ENCODE measurements around the gene LTB. TPM values are rescaled to one million over a fixed set of nuclear protein-coding genes. Genes with fewer than 3 reads are reported as not detected.
A peak's percentile ranks its signal among the peaks of the same experiment; 100 is the strongest.

Gene LTB
- total and polyA plus RNA-seq, 2 donors (not counting 3 experiments of a cell fraction or from before 2014, with no cell fraction given) = 1.2 to 2.1 TPM

- no peaks in the 10 kb centered on the region for H3K4me1 ChIP-seq (ENCODE audit: control insufficient read depth, extremely low read depth, insufficient read depth, low read length)
- no peaks in the 10 kb centered on the region for H3K36me3 ChIP-seq (ENCODE audit: control insufficient read depth in 2 of 2, extremely low read depth in 1 of 2, insufficient read depth in 2 of 2, low read length in 2 of 2)
- FAIRE-seq = peak; percentile 84
- ChIA-PET POLR2A (interaction anchor here (4.6 kb wide), 1 partner anchor 46 kb away, joined by 22 read pairs; no protein-coding TSS in a partner anchor), CTCF (interaction anchor here (1.2 to 32.6 kb wide), 5 partner anchors 10 to 103 kb away, joined by 5 to 1517 read pairs (median 45); partner anchors contain the start of genes ATP6V1G2, DDX39B, LST1 and LTB)
- TF ChIP-seq MYC (IDR thresholded peaks at IDR 0.05; ENCODE audit: low read depth, low read length) (peak; percentile 61), POLR2A (IDR thresholded peaks at IDR 0.05; ENCODE audit: low read depth, low read length) (no peak), JUN (IDR thresholded peaks at IDR 0.05; ENCODE audit: borderline replicate concordance, insufficient read depth, insufficient read length, low read depth) (no peak), EZH2 (IDR thresholded peaks at IDR 0.05; ENCODE audit: borderline replicate concordance, low read depth, low read length, severe bottlenecking) (no peak), MAX (IDR thresholded peaks at IDR 0.05; ENCODE audit: insufficient read depth, insufficient read length) (peak; percentile 22), POLR2AphosphoS5 (IDR thresholded peaks at IDR 0.05; ENCODE audit: insufficient read depth, low read depth, low read length) (no peak), GATA2 (IDR thresholded peaks at IDR 0.05; ENCODE audit: insufficient read depth, insufficient read length, low read depth, low read length) (no peak), FOS (IDR thresholded peaks at IDR 0.05; ENCODE audit: borderline replicate concordance, insufficient read depth, low read length) (no peak)
- TF ChIP-seq, protein P1, sequence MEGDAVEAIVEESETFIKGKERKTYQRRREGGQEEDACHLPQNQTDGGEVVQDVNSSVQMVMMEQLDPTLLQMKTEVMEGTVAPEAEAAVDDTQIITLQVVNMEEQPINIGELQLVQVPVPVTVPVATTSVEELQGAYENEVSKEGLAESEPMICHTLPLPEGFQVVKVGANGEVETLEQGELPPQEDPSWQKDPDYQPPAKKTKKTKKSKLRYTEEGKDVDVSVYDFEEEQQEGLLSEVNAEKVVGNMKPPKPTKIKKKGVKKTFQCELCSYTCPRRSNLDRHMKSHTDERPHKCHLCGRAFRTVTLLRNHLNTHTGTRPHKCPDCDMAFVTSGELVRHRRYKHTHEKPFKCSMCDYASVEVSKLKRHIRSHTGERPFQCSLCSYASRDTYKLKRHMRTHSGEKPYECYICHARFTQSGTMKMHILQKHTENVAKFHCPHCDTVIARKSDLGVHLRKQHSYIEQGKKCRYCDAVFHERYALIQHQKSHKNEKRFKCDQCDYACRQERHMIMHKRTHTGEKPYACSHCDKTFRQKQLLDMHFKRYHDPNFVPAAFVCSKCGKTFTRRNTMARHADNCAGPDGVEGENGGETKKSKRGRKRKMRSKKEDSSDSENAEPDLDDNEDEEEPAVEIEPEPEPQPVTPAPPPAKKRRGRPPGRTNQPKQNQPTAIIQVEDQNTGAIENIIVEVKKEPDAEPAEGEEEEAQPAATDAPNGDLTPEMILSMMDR (IDR thresholded peaks at IDR 0.05; ENCODE audit: extremely low read depth in 1 of 2, insufficient read depth in 1 of 2, low read depth in 1 of 2, low read length in 2 of 2) = peak; percentile 43 to 47
- no peak overlapping the region for H3K4me3 ChIP-seq (replicated peaks in 1 of 3; ENCODE audit: insufficient read depth in 1 of 3, low read depth in 1 of 3, low read length in 3 of 3)
- no peak overlapping the region for H3K27ac ChIP-seq (ENCODE audit: insufficient read depth, low read depth, low read length)
- no peaks in the 10 kb centered on the region for H3K27me3 ChIP-seq (ENCODE audit: control insufficient read depth in 2 of 2, insufficient read depth in 2 of 2, low read length in 2 of 2)
- no peak overlapping the region for H2AFZ ChIP-seq (ENCODE audit: low read depth, low read length)
- no peak overlapping the region for H3K4me2 ChIP-seq (ENCODE audit: insufficient read depth, low read length)
- no peaks in the 10 kb centered on the region for H4K20me1 ChIP-seq (replicated peaks; ENCODE audit: control insufficient read depth, extremely low read depth, insufficient read depth, low read length)
- peak; percentile 67 for DNase-seq (ENCODE audit: low read depth, low spot score)
- no peaks in the 10 kb centered on the region for H3K9me1 ChIP-seq (replicated peaks; ENCODE audit: control insufficient read depth, extremely low read depth, insufficient read depth, low read length)
- dilution Hi-C loops (cut with MboI; ENCODE audit: extremely low pct_ligation_motif_present, low sequenced_read_pairs) (no loop called here), intact Hi-C loops (cut with micrococcal nuclease) (no loop called here)
- H3K79me2 ChIP-seq (ENCODE audit: control insufficient read depth, insufficient read depth, low read length) = no peaks in the 10 kb centered on the region
- no peaks in the 10 kb centered on the region for H3K9me3 ChIP-seq (replicated peaks; ENCODE audit: control insufficient read depth, insufficient read depth, low read length)
- no peak overlapping the region for H3K9ac ChIP-seq (replicated peaks; ENCODE audit: extremely low read depth, insufficient read depth, low read length)
- BruUV-seq (replicated peaks) = no TSS peak
These were observed 14.8 kb upstream of the LTB start for GRCh38 chr6:31597006-31597405.
